GM12874 (cell line): ENCODE measurements around the gene SLC25A43.

ENCODE experiments used
- CTCF ChIP-seq: IDR thresholded peaks from 2 replicates; pipeline ENCODE4 v1.5.1; 2011; ENCODE audit warnings: low read depth, mild to moderate bottlenecking, control low read depth, low read length, moderate library complexity; ENCODE audit not compliant: insufficient read depth

Gene SLC25A43

DNA sequence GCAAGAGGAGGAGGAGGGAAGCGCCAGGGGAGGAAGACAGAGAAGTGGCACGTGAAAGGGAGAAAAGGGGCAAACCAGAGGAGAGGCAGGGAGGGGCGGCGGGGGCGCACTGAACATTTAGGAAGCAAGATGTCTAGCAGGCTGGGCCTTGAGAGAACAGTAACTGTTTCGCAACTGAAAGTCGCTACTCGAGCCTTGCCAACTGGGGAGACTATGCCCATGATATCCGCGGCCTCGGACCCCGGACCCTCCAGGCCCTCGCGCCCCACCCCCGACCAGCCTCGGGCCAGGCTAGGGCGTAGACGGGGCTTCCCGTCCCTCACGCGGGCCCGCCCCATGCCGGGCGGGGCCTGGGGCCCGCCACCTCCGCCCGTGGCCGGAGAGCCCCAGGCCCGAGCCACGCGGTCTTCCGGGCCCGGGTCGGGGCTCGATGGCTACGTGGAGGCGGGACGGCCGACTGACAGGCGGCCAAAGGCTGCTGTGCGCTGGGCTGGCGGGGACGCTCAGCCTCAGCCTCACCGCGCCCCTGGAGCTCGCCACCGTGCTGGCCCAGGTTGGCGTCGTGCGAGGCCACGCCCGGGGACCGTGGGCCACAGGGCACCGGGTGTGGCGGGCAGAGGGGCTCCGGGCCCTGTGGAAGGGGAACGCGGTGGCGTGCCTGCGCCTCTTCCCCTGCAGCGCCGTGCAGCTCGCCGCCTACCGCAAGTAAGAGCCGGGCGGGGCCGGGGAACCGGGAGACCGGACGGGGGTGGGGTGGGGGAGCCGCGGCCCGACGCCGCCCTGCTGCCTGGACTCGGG is at the start of gene SLC25A43:
SLC25A43 (plus strand) TSS at position 363 of the 798 bp plus-strand sequence; CDS start at position 431, 68 bp downstream.
- TF ChIP-seq CTCF = no peak

DNA sequence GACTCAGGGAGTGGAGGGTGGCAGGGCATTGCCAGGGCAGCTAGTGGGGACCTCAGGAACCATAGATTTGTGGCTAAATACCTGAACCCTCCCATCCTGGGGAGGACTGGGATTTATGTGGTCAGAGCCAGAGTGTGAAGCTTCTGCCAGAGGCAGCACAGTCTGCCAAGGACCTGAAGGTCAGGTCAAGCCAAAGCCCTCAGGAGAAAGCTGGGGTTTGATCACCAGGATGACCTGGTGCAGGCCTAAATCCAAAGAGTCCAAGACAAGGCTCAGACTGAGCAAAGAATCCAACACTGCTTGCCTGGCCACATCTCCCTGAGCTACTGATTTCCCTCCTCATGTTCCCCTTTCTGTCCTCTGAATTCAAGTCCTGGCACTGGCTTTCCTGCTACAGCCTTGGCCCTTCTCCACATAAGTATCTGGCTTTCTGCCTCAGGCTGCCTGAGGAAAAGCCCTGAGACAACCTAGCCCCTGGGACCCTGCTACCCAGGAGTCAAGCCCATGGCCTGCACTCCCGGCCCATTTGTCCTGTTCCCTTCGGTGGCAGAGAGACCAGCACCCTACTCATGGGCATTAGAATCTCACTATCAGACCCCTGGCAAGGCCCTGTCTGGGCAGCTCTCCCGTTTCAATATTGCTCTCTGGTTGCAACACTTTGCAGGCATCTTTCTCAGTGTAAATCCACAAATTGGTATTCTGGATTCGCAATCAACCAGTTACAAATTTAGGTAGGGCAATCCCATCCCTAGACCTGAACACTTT is 39.3 kb upstream of the SLC25A43 start:
- no peak for TF ChIP-seq CTCF

GRCh38 chrX:119363391-119363790 is 35.7 kb upstream of the SLC25A43 start:
- TF ChIP-seq CTCF = no peak

DNA sequence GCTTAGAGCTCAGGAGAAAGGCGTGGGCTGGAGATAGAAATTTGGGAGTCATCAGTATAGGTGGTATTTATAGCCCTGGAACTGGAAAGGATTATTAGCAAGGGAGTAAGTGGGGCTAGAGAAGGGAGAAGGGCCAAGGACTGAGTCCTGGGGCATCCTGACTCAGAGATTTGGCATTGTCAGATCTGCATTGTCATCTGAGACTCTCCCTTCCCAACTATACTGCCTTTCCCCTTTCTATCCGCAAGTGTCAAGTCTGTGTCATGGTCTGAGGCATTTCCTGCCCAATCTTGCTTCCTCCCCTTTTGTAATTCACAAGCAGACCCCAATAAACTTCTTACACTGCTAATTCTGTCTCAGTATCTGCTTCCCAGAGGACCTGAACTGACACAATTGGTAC is 24.4 kb upstream of the SLC25A43 start:
- no peak for TF ChIP-seq CTCF

DNA sequence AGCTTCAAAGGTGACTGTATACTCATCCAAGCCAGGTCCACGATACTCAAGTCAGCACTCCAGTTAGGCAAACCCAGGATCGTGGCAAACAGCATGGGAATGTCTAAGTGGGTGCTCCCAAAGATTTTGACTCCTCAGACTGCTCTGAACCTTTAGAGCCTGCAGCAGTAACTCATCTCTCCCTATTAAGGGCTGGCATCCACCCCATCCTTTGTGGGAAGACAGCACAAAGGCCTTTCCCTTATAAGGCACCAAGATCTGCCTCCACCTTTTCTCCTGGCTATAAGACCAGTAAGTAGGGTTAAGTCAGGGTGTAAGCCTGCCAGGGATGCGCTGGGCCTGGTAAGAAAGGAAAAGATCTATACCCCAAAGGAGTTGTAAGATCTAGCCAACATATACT is 23.6 kb upstream of the SLC25A43 start:
- TF ChIP-seq CTCF = no peak

- no peak for TF ChIP-seq CTCF
These were observed 22.8 kb upstream of the SLC25A43 start for GRCh38 chrX:119376312-119376711.

GRCh38 chrX:119381349-119381944 is 17.7 kb upstream of the SLC25A43 start:
- no peak for TF ChIP-seq CTCF
